T-helper 1 cell treated with Interleukin-12 subunit alpha and Interleukin-12 subunit beta and Interleukin-4 antibody, amounts not matched to agents 30 μg/mL and 1 μg/mL, for 36 hours (primary cell): ENCODE results near the gene HPS6.
"Not testable (repeated sequence)": the region's sequence is repeated elsewhere in the genome, so short reads cannot be mapped to it uniquely, and the experiment has no call there.

Experiments used
- H3K27ac Mint-ChIP-seq: one replicate; pipeline ENCODE4 v1.8.0; 2021; ENCODE audit warnings: mild to moderate bottlenecking, mixed read lengths
- H3K27me3 Mint-ChIP-seq: one replicate; pipeline ENCODE4 v1.8.0; 2021; ENCODE audit warnings: low read depth, mixed read lengths
- H3K36me3 Mint-ChIP-seq: one replicate; pipeline ENCODE4 v1.8.0; 2021; ENCODE audit warnings: low read depth, mixed read lengths
- H3K4me1 Mint-ChIP-seq: one replicate; pipeline ENCODE4 v1.8.0; 2021; ENCODE audit warnings: low read depth, mixed read lengths
- H3K4me3 Mint-ChIP-seq: one replicate; pipeline ENCODE4 v1.8.0; 2021; ENCODE audit warnings: mild to moderate bottlenecking, moderate library complexity, mixed read lengths
- H3K9me3 Mint-ChIP-seq: one replicate; pipeline ENCODE4 v1.8.0; 2021; ENCODE audit warnings: mixed read lengths

The HPS6 gene

DNA sequence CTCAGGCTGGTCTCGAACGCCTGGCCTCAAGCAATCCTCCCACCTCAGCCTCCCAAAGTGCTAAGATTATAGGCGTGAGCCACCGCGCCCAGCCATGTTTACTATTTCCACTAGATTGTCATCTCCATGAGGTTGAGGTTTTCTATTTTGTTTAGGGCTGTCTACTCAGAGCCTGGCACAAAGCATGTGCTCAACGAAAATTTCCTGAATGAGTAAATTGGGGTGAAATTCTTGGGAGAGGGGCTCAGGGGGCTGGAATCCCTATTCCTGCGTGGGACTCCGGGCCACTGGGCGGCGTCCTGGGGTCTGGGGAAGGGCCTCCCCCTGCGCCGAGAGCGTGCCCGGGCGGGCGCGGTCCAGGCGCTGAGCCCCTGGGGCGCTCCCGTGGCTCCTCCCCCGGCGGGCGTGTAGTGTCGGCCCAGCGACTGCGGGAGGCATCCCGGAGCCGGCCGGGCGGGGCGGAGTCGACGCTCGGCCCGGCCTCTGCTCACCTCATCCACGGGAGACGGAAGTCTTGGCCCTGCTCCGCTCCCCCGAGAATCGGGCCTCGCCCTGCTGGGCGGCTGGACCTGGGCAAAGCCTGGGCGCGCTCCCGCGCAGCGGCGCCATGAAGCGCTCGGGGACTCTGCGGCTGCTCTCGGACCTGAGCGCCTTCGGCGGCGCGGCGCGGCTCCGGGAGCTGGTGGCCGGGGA is at the start of gene HPS6:
TSS of gene HPS6 (plus strand) at position 482 of the 693 bp plus-strand sequence. CDS start at position 608, 126 bp downstream.
- Mint-ChIP-seq H3K4me3 (peak within 1 kb of the TSS; percentile 85), H3K27me3 (no peaks in the 10 kb centered on the region), H3K27ac (peak within 1 kb of the TSS; percentile 93), H3K9me3 (no peaks in the 10 kb centered on the region), H3K36me3 (peaks cover 2% of the 10 kb centered on the region), H3K4me1 (peaks cover 26% of the 10 kb centered on the region)

DNA sequence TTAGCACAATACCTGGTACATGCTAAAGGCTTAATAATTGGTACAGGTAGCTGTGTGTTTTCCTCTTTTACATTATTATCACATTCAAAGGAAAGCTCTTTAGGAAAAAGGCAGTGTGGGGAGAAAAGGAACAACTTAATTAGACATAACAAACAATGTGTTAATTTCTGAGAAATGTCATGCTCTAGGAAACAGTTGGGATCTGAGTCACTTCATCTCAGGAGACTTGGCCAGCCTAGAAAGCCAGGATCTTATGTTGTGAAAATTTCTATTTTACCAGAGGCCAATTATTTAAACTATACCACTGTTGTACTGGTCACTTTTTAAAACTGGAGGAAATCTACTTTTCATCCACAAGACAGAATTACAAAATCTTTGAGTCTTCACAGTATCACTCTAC is 48.7 kb upstream of the HPS6 start:
- Mint-ChIP-seq H3K27me3 (no peaks in the 10 kb centered on the region), H3K4me1 (peaks cover 2% of the 10 kb centered on the region), H3K36me3 (peaks cover 18% of the 10 kb centered on the region), H3K27ac (no peak overlapping the region), H3K4me3 (no peak overlapping the region), H3K9me3 (no peaks in the 10 kb centered on the region)

DNA sequence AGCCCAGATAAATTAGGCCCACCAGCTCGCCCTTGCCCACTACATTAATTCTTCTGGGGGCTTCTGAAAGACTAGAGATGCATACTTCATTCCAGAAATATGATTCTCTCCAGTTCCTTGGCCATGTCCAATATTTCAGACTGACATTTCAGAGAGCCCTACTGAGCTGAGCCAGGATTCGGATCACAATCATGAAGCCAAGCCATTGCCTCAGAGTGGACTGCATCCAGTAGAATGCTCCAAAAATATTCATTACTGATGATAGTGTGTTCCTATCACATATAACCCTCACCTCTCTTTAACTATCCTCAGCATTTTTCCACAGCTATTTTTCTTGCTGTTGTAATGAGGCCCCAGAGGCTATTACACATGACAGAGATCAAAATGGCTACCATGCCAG is 47.9 kb upstream of the HPS6 start:
- Mint-ChIP-seq H3K27me3 (no peaks in the 10 kb centered on the region), H3K4me1 (peaks cover 3% of the 10 kb centered on the region), H3K36me3 (peaks cover 22% of the 10 kb centered on the region), H3K27ac (no peak overlapping the region), H3K9me3 (peaks cover 3% of the 10 kb centered on the region), H3K4me3 (no peak overlapping the region)

DNA sequence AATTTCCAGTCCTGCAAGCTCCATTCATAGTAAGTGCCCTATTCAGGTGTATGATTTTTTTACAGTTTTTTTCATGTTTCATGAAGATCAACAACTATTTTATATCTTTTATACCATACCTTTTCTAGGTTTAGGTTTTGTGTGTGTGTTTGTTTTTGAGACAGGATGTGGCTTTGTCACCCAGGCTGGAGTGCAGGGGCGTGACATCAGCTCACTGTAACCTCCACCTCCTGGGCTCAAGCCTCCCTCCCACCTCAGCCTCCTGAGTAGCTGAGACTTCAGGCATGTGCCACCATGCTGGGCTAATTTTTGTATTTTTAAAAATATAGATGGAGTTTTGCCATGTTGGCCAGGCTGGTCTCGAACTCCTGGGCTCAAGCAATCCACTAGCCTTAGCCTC is 44.2 kb upstream of the HPS6 start:
- H3K27ac Mint-ChIP-seq: peak overlapping the region; percentile 41

DNA sequence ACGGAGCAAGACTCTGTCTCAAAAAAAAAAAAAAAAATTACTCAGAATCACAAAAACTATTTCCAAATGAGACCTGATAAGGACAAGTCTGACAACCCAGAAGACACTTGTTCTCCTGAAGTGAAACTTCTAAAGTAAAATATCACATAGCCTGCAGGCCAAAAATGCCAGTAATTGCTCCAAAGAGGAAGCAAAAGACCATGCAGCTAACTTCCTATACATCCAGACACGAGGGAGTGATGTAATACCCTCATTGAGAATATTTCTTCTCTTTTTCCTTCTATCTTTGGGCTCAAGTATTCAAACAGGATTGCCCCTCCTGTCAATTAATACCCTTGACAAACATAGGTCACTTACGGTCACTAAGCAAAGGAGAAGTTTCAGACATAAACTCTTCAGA is 40.4 kb upstream of the HPS6 start:
- Mint-ChIP-seq H3K4me3 (no peak overlapping the region), H3K27me3 (no peaks in the 10 kb centered on the region), H3K9me3 (peaks cover 3% of the 10 kb centered on the region), H3K4me1 (peaks cover 3% of the 10 kb centered on the region), H3K27ac (no peak overlapping the region), H3K36me3 (peaks cover 32% of the 10 kb centered on the region)

More for the DNA sequence above, 44.2 kb upstream of the HPS6 start:
- Mint-ChIP-seq H3K4me1 (peaks cover 3% of the 10 kb centered on the region), H3K36me3 (peaks cover 30% of the 10 kb centered on the region), H3K27me3 (no peaks in the 10 kb centered on the region), H3K4me3 (no peak overlapping the region), H3K9me3 (peaks cover 3% of the 10 kb centered on the region)

DNA sequence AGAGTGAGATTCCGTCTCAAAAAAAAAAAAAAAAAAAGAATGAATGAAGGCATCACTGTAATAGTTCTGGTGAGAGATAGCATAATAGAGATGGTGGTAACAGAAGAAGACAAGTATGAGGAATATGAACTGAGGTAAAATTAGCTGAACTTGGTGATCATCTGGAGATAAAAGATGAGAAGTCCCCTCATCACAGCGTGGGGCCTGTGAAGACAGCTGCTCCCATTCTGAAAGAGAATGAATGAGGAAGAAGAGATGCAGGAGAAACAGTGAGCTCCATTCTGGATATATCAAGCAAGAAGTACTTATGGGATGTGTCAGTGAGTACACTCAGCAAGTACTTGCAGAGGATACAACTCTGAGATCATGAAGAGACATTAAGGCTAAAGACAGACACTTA is 37.9 kb upstream of the HPS6 start:
- Mint-ChIP-seq H3K4me3 (no peak overlapping the region), H3K27me3 (no peaks in the 10 kb centered on the region), H3K4me1 (no peaks in the 10 kb centered on the region), H3K9me3 (no peaks in the 10 kb centered on the region), H3K36me3 (peaks cover 30% of the 10 kb centered on the region), H3K27ac (no peak overlapping the region)

DNA sequence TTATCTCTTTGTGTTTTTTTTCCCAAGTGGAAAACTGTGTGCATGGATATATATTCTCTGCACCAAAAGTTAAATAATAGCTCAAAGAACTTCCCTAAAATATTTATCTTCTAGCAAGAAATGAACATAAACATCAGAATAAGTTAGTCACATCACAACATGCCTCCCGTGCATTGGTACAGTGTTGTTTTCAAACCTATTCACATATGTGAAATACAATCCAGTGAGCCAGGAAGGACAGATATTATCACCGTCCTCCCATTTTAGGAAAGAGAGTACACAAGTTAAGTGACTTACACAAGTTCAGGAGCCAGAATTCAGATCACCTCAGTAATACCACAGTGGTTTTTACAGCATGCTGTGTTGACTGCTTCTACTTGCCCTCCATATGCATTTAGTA is 31.4 kb upstream of the HPS6 start:
- Mint-ChIP-seq H3K27ac (no peak overlapping the region), H3K9me3 (no peaks in the 10 kb centered on the region), H3K27me3 (no peaks in the 10 kb centered on the region), H3K4me3 (no peak overlapping the region), H3K36me3 (peaks cover 25% of the 10 kb centered on the region), H3K4me1 (no peaks in the 10 kb centered on the region)

DNA sequence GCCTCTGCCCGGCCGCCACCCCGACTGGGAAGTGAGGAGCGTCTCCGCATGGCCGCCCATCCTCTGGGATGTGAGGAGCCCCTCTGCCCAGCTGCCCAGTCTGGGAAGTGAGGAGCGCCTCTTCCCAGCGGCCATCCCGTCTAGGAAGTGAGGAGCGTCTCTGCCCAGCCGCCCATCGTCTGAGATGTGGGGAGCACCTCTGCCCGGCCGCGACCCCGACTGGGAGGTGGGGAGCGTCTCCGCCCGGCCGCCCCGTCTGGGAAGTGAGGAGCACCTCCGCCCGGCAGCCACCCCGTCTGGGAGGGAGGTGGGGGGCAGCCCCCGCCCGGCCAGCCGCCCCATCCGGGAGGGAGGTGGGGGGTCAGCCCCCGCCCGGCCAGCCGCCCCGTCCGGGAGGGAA is 29.3 kb upstream of the HPS6 start:
- not testable (repeated sequence) for H3K4me1 Mint-ChIP-seq, H3K27ac Mint-ChIP-seq, H3K4me3 Mint-ChIP-seq, H3K9me3 Mint-ChIP-seq, H3K27me3 Mint-ChIP-seq
- H3K36me3 Mint-ChIP-seq: peaks cover 18% of the 10 kb centered on the region

DNA sequence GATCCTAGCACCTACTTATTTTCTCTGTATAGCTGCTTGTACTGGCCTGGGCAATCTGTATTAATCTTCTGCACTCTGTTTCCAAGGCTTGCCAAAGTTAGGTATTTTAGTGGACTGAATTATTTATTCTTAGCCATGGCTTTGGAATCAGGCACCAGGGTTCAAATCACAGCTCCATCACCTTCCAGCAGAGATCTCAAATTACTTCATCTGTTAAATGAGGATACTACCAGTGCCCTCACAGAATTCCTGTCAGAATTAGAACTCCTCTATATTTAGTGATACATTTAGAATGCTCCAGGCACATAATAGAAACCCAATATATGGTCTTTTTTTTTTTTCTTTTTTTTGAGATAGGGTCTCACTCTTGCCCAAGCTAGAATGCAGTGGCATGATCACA is 26.7 kb upstream of the HPS6 start:
- peaks cover 14% of the 10 kb centered on the region for H3K36me3 Mint-ChIP-seq
- H3K4me3 Mint-ChIP-seq: no peak overlapping the region
- H3K4me1 Mint-ChIP-seq: peaks cover 3% of the 10 kb centered on the region
- H3K27ac Mint-ChIP-seq: no peak overlapping the region
- H3K9me3 Mint-ChIP-seq: no peaks in the 10 kb centered on the region
- no peaks in the 10 kb centered on the region for H3K27me3 Mint-ChIP-seq

DNA sequence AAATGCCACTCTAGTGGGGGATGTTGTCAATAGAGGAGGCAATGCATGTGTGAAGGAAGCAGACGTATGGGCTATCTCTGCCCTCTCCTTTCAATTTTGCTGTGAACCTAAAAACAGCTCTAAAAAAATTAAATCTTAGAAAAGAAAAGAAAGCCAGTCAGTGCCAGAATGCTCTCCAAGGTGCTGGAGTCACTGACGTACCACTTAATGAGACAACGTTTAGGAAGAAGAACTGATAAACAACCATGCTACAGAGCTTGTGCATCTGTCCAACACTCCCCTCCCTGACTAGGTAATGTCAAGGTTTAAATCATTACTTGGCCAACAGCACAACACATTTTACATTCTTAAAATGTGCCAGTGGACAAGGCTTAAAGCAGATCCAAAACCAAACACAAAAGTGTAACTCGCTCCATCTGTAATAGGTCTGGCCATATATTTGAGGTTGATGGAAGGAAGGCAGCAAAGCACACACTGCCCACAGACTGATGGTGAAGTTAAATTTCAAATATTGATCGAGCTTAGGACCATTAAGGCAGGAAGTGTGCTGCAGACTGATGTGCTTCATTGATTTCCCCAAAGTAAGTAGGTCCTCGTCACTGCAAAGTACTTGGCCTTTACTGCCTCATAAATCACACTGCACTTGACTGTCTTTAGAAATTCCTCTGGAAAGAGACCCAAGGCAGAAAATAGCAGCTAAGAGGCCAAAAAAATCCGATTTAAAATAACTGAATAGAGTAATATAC is 24.7 kb upstream of the HPS6 start:
- Mint-ChIP-seq H3K36me3 (peaks cover 15% of the 10 kb centered on the region), H3K9me3 (no peaks in the 10 kb centered on the region), H3K4me3 (no peak overlapping the region), H3K4me1 (peaks cover 5% of the 10 kb centered on the region), H3K27me3 (no peaks in the 10 kb centered on the region), H3K27ac (no peak overlapping the region)

DNA sequence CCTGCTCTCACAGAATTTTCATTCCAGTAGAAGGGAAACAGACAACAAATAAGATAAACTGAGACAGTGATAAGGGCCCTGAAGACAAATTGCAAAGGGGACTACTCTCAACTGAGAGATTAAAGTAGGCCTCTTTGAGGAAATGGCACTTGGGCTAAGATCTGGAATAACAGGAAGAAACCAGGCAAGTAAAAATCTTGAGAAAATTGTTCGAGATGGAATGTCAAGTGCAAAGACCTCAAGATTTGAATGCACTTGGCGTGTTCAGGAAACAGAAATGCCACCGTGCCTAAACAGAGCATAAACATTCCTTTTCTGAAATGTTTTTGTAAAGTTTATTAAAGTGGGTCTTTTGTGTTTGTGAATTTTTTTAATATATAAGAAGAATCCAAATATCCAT is 19.9 kb upstream of the HPS6 start:
- no peak overlapping the region for H3K4me3 Mint-ChIP-seq
- peaks cover 11% of the 10 kb centered on the region for H3K4me1 Mint-ChIP-seq
- H3K36me3 Mint-ChIP-seq: peaks cover 4% of the 10 kb centered on the region
- H3K27ac Mint-ChIP-seq: no peak overlapping the region
- no peaks in the 10 kb centered on the region for H3K27me3 Mint-ChIP-seq
- H3K9me3 Mint-ChIP-seq: no peaks in the 10 kb centered on the region

DNA sequence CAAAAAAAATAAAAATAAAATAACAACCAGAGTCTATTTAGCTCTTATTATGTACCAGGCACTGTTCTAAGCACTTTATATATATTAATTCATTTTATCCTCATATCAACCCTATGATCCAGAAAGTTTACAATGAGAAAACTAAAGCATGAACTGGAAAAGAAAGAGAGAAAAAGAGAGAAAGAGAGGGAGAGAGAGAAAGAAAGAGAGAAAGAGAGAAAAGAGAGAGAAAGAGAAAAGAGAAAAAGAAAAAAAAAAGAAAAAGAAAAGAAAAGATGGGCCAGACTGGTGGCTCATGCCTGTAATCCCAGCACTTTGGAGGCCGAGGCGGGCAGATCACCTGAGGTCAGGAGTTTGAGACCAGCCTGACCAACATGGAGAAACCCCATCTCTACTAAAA is 19.1 kb upstream of the HPS6 start:
- no peak overlapping the region for H3K4me3 Mint-ChIP-seq
- H3K27me3 Mint-ChIP-seq: no peaks in the 10 kb centered on the region
- peak overlapping the region; percentile 45 for H3K27ac Mint-ChIP-seq
- peaks cover 11% of the 10 kb centered on the region for H3K4me1 Mint-ChIP-seq
- peaks cover 4% of the 10 kb centered on the region for H3K36me3 Mint-ChIP-seq
- no peaks in the 10 kb centered on the region for H3K9me3 Mint-ChIP-seq

DNA sequence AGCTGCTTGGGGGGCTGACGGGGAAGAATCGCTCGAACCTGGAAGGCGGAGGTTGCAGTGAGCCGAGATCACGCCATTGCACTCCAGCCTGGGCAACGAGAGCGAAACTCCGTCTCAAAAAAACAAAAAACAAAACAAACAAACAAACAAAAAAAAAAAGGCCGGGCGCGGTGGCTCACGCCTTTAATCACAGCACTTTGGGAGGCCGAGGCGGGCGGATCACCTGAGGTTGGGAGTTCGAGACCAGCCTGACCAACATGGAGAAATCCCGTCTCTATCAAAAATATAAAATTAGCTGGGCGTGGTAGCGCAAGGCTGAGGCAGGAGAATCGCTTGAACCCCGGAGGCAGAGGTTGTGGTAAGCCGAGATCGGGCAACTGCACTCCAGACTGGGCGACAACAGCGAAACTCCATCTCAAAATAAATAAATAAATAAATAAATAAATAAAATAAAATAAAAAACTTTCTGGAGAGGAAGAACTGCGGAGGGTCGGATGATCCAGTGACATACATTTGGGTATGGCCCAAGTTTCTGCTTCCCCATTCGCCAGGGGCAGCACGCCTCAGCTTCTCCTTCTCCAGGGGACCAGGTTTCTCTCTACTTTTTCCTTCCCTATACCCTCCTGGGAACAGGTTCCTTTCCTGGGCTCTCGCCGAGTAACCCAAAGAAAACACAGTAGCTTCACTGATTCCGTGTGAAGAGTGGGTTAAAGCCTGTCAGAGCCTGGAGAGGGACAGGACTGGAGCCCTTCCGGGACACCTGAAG is 10.1 kb upstream of the HPS6 start:
- H3K9me3 Mint-ChIP-seq, H3K36me3 Mint-ChIP-seq, H3K27me3 Mint-ChIP-seq: not testable (repeated sequence)
- peaks cover 21% of the 10 kb centered on the region for H3K4me1 Mint-ChIP-seq
- H3K27ac Mint-ChIP-seq: peak overlapping the region; percentile 97
- peak overlapping the region; percentile 91 for H3K4me3 Mint-ChIP-seq

DNA sequence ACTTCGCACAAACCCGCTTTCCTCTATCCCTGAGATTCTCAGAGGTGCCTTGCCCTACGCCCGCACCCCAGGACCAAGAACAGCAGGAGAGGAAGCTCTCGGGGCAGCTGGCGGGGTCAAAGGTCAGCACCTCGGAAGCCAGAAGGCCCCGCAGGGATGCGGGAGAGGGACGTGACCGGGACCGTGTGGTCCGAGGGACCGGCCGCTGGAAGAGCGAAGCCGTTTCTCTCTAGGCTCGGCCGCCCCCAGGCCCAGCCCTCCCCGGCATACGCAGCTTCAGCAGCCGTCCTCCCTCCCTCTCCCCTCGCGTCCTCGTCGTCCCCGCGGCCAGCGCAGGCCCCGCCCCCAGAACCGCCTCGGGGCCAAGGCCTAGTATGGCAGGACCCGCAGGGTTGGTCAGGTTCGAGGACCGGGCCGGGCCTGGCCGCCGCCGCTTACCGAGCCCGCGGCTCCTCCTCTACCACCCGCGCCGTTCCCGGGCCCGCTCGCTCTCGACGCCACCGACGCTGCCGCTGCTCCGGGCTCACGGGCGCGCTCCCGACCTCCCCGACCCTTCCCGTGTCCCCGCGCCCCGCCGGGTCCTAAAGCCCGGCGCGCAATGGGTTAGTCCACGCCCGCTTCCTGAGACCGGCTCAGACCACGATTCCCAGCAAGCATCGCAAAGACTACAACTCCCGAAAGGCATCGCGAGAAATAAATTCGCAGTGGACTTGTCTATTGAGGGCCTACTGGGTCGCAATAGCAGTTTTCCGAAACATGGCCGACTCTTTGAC is 9.3 kb upstream of the HPS6 start, which contains the start of gene ARMH3:
TSS of gene ARMH3 (minus strand) at position 527 of the 773 bp plus-strand sequence. CDS start 16,059 bp downstream, outside the sequence.
- Mint-ChIP-seq H3K4me1 (peaks cover 21% of the 10 kb centered on the region), H3K36me3 (peaks cover 5% of the 10 kb centered on the region), H3K9me3 (no peaks in the 10 kb centered on the region), H3K4me3 (peak within 1 kb of the TSS; percentile 91), H3K27me3 (no peaks in the 10 kb centered on the region), H3K27ac (peak within 1 kb of the TSS; percentile 97)
